Sigmoid colon (tissue), 3 donors: Measurements from ENCODE around the gene ITGA7.
A peak's percentile ranks its signal among the peaks of the same experiment; 100 is the strongest.

ENCODE experiments used
- POLR2A ChIP-seq, 2 donors: fragments of 450-650 bp; IDR thresholded peaks; one replicate each; pipeline ENCODE4 v1.6.1; 2016; ENCODE audit warnings: antibody characterized with exemption in 2 of 2, mild to moderate bottlenecking in 2 of 2, moderate library complexity in 2 of 2
- TF ChIP-seq, protein P1 (sequence below), 4 experiments: fragments of 450-650 bp in 3 of 4; fragments of 200-600 bp in 1 of 4; IDR thresholded peaks; one replicate each; pipeline ENCODE4 v1.5.1; 2016 to 2019; ENCODE audit warnings: antibody characterized with exemption in 4 of 4, mild to moderate bottlenecking in 3 of 4, moderate library complexity in 2 of 4

- TF ChIP-seq, protein P1, sequence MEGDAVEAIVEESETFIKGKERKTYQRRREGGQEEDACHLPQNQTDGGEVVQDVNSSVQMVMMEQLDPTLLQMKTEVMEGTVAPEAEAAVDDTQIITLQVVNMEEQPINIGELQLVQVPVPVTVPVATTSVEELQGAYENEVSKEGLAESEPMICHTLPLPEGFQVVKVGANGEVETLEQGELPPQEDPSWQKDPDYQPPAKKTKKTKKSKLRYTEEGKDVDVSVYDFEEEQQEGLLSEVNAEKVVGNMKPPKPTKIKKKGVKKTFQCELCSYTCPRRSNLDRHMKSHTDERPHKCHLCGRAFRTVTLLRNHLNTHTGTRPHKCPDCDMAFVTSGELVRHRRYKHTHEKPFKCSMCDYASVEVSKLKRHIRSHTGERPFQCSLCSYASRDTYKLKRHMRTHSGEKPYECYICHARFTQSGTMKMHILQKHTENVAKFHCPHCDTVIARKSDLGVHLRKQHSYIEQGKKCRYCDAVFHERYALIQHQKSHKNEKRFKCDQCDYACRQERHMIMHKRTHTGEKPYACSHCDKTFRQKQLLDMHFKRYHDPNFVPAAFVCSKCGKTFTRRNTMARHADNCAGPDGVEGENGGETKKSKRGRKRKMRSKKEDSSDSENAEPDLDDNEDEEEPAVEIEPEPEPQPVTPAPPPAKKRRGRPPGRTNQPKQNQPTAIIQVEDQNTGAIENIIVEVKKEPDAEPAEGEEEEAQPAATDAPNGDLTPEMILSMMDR (IDR thresholded peaks at IDR 0.05): no peak
- peak in 1 of 2 donors; percentile 13 for TF ChIP-seq POLR2A (IDR thresholded peaks at IDR 0.05)
Observed at GRCh38 chr12:55729819-55730818, 22.4 kb upstream of the ITGA7 start.
